SJSA1 (cell line): ENCODE measurements around the gene ZSWIM9. TPM values are rescaled to one million over a fixed set of nuclear protein-coding genes. Genes with fewer than 3 reads are reported as not detected.
"Not testable (repeated sequence)": the region's sequence is repeated elsewhere in the genome, so short reads cannot be mapped to it uniquely, and the experiment has no call there.

Experiments used
- DNase-seq, 2 experiments: peaks; one replicate each; pipeline ENCODE4 v3.0.0-alpha.2; 2015 to 2020; ENCODE audit warnings: low spot score in 2 of 2, low read depth in 1 of 2
- H3K27ac ChIP-seq: fragments of 250-450 bp; sonication (Bioruptor Pico); 2 replicates; pipeline ENCODE4 v1.5.1; 2020; ENCODE audit warnings: mild to moderate bottlenecking, moderate library complexity
- H3K27me3 ChIP-seq: fragments of 250-450 bp; sonication (Bioruptor Pico); replicated peaks from 2 replicates; pipeline ENCODE4 v1.5.1; 2020; ENCODE audit warnings: mild to moderate bottlenecking, moderate library complexity
- H3K36me3 ChIP-seq: fragments of 250-450 bp; sonication (Bioruptor Pico); 2 replicates; pipeline ENCODE4 v1.5.1; 2020; ENCODE audit warnings: mild to moderate bottlenecking
- H3K4me1 ChIP-seq: fragments of 250-450 bp; sonication (Bioruptor Pico); replicated peaks from 2 replicates; pipeline ENCODE4 v1.6.1; 2021; ENCODE audit warnings: mild to moderate bottlenecking
- H3K4me3 ChIP-seq: fragments of 250-450 bp; sonication (Bioruptor Pico); 2 replicates; pipeline ENCODE4 v1.5.1; 2020; ENCODE audit warnings: mild to moderate bottlenecking
- H3K9me3 ChIP-seq: fragments of 250-450 bp; sonication (Bioruptor Pico); replicated peaks from 2 replicates; pipeline ENCODE4 v1.5.1; 2020; ENCODE audit warnings: mild to moderate bottlenecking
- total RNA-seq: library from RNA; depleted of rRNA; stranded (reverse); fragments of >200 nt; shearing (Covaris generic); gene quantifications from 2 replicates; pipeline ENCODE4 v1.2.3, GENCODE V29; 2014

ZSWIM9 gene
- total RNA-seq, 1 experiment from 2014 or later = 2.9 TPM

DNA sequence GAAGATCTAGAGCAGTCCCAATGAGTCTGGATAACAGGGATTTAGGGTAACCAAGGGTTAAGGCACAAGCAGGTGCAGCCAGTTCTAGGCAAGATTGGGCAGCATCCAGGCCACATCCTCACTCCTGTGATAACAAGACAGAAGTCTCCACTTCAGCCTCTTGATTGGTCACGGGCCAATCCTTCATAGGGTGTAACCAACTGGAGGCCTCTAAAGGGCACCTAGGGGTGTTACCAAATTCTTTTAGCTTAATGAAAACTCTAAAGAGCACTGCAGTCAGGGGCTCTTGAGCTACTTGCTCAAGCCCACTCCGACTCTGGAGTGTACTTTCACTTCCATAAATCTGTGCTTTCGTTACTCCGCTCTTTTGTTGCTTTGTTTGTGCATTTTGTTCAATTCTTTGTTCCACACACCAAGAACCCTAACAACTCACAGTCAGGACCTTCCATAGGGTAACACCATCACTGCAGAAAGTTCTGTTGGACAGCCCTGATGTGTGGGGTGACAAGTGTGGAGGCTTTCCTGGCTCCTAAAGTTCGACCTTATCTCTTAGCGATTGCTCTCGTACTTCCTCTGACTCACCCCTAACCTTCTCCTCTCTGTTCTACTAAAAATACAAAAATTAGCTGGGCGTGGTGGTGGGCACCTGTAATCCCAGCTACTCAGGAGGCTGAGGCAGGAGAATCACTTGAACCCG, 36.1 kb downstream of the ZSWIM9 start:
- H3K4me3 ChIP-seq = no peak overlapping the region
- no peak overlapping the region for H3K27ac ChIP-seq
- H3K9me3 ChIP-seq = no peaks in the 10 kb centered on the region
- peaks cover 10% of the 10 kb centered on the region; the same call in 1 of the 2 replicates for H3K36me3 ChIP-seq
- peaks cover 6% of the 10 kb centered on the region for H3K4me1 ChIP-seq
- DNase-seq = no peak
- H3K27me3 ChIP-seq = no peaks in the 10 kb centered on the region

DNA sequence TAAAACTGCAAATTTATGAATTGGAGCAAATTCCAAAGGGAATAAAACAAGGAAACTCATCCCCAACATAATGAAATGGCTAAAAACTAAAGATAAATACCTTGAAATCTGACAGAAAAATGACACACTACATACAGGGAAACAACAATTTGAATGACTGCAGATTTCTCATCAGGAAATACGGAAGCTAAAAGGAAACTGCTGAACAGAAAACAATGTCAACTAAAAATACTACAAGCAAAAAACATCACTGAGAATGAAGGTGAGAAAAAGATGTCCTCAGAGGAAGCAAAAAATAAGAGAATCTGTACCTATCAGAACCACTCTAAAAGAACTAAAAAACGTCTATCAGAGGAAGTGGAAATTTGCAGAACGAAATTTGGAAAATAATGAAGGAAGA, 39.5 kb downstream of the ZSWIM9 start:
- no peak for DNase-seq
- H3K9me3 ChIP-seq = no peaks in the 10 kb centered on the region
- no peak overlapping the region for H3K27ac ChIP-seq
- H3K4me3 ChIP-seq = no peak overlapping the region
- H3K27me3 ChIP-seq = no peaks in the 10 kb centered on the region
- H3K4me1 ChIP-seq = no peaks in the 10 kb centered on the region
- peaks cover 10% of the 10 kb centered on the region; the same call in 1 of the 2 replicates for H3K36me3 ChIP-seq

GRCh38 chr19:48213959-48214358, 43.5 kb downstream of the ZSWIM9 start:
- Histone ChIP-seq H3K4me3 (no peak overlapping the region), H3K36me3 (peaks cover 7% of the 10 kb centered on the region; the same call in 1 of the 2 replicates), H3K9me3 (no peaks in the 10 kb centered on the region), H3K4me1 (peaks cover 7% of the 10 kb centered on the region), H3K27me3 (no peaks in the 10 kb centered on the region), H3K27ac (no peak overlapping the region)
- DNase-seq = no peak

GRCh38 chr19:48216933-48217332, 46.5 kb downstream of the ZSWIM9 start:
- H3K36me3 ChIP-seq = peaks cover 7% of the 10 kb centered on the region; the same call in 1 of the 2 replicates
- peaks cover 15% of the 10 kb centered on the region for H3K4me1 ChIP-seq
- H3K27ac ChIP-seq = no peak overlapping the region
- H3K9me3 ChIP-seq = no peaks in the 10 kb centered on the region
- no peak for DNase-seq
- H3K27me3 ChIP-seq = no peaks in the 10 kb centered on the region
- H3K4me3 ChIP-seq = no peak overlapping the region

DNA sequence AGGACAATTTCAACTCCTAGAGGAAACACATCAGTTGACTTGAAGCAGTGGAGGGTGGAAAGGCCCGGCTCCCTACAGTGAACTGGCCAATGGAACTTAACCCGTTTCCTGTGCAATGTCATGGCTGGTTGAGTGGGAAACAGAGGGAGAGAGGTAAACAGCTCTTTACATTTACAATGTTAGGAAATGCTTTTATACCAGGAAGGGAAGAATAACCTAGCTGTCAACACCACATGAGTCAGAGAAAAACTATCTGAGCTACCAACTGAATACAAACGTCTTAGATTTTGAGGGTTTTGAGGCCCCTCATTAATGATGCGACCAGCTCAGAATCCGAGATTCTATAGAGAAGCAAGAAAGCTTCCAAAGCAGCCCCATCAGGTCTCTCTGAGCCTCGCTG, 48.5 kb downstream of the ZSWIM9 start:
- H3K4me3 ChIP-seq = no peak overlapping the region
- no peaks in the 10 kb centered on the region for H3K27me3 ChIP-seq
- H3K27ac ChIP-seq = peak overlapping the region; percentile 66
- no peaks in the 10 kb centered on the region for H3K9me3 ChIP-seq
- DNase-seq = peak; percentile 54 to 56
- H3K36me3 ChIP-seq = peaks cover 11% of the 10 kb centered on the region; the same call in 1 of the 2 replicates
- peaks cover 15% of the 10 kb centered on the region for H3K4me1 ChIP-seq

DNA sequence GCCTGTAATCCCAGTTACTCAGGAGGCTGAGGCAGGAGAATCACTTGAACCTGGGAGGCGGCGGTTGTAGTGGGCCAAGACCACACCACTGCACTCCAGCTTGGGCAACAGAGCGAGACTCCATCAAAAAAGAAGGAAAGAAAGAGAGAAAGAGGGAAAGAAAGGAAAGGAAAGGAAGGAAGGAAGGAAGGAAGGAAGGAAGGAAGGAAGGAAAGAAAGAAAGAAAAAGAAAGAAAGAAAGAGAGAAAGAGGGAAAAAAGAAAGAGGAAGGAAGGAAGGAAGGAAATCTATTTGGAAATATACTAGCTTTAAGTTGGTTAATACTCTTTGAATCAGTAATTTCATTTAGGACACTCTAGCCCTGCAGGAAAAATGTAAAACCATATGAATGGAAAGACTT, 50.3 kb downstream of the ZSWIM9 start:
- not testable (repeated sequence) for DNase-seq, H3K27me3 ChIP-seq, H3K4me3 ChIP-seq, H3K27ac ChIP-seq, H3K9me3 ChIP-seq
- peaks cover 15% of the 10 kb centered on the region for H3K4me1 ChIP-seq
- H3K36me3 ChIP-seq = peaks cover 11% of the 10 kb centered on the region; the same call in 1 of the 2 replicates

DNA sequence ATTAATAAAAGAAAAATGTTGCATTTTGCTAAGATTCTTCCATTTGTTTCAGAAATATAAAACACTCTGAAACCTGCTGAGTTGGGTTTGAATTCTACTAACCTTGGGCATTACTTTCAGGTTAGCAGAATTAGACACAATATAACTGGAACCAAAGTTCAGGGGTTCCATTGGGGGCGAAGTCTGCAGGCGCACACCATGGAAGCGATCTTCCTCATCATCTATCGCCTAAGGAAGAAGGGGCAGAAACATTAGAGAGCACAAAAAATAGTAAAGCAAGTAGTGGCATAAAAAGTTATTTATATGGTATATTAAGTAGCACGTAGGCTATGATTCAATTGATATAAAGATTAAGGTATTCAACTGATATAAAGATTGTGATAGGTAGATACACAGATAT, 51.1 kb downstream of the ZSWIM9 start:
- H3K4me3 ChIP-seq = no peak overlapping the region
- H3K27ac ChIP-seq = no peak overlapping the region
- peaks cover 11% of the 10 kb centered on the region; the same call in 1 of the 2 replicates for H3K36me3 ChIP-seq
- H3K9me3 ChIP-seq = no peaks in the 10 kb centered on the region
- DNase-seq = no peak
- peaks cover 15% of the 10 kb centered on the region for H3K4me1 ChIP-seq
- H3K27me3 ChIP-seq = no peaks in the 10 kb centered on the region

DNA sequence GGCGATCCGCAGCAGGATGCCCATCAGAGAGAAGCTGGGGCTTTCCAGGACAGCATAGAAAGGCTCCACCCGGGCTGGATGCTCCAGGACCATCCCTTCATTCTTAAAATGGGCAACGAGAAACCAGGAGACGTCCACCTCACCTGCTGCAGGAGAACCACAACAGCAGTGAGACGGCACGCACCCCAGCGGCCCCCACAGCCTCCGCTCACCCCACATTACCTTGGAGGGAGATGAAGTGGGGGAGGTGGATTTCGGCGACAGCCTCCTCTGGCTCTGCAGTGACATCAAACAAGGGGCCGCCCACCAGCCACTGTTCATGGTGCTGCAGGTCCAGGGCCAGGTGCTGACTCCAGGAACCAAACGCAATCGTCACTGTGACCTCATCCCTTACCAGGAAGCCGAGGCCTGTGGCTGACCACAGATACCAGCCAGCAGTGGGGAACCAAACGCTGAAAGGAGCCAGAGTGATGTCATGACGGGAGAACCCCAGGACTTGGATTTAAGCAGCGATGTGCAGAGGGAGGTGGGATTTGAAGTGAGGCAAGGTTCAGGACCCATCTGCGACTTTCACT, 60.2 kb downstream of the ZSWIM9 start:
- H3K27ac ChIP-seq = no peak overlapping the region
- no peak for DNase-seq
- H3K27me3 ChIP-seq = no peaks in the 10 kb centered on the region
- peaks cover 6% of the 10 kb centered on the region for H3K36me3 ChIP-seq
- no peak overlapping the region for H3K4me3 ChIP-seq
- no peaks in the 10 kb centered on the region for H3K9me3 ChIP-seq
- H3K4me1 ChIP-seq = no peaks in the 10 kb centered on the region

- H3K4me3 ChIP-seq = no peak overlapping the region
- peaks cover 21% of the 10 kb centered on the region for H3K36me3 ChIP-seq
- no peak overlapping the region for H3K27ac ChIP-seq
- H3K9me3 ChIP-seq = no peaks in the 10 kb centered on the region
- no peak for DNase-seq
- peaks cover 3% of the 10 kb centered on the region for H3K4me1 ChIP-seq
- no peaks in the 10 kb centered on the region for H3K27me3 ChIP-seq
Measured at GRCh38 chr19:48237057-48237456, 66.6 kb downstream of the ZSWIM9 start.

DNA sequence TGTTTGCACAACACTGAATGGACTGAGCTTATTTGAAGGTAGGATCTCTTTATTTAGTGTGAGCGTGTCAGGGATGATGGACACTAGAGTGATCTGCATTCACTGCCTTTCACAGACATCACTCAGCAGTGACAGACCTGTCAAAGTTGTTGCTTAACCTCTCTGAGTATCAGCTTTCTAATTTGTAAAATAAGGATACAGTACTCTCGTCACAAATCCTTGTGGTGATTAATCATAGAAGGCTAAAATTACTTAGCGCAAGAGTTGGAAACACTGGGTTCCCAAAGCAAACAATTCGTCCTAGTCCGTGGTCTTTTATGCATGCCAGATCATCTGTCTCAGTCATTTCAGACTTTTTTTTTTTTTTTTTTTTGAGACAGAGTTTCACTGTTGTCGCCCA, 68.6 kb downstream of the ZSWIM9 start:
- Histone ChIP-seq H3K27ac (no peak overlapping the region), H3K9me3 (no peaks in the 10 kb centered on the region), H3K4me3 (no peak overlapping the region), H3K36me3 (peaks cover 16% of the 10 kb centered on the region), H3K27me3 (no peaks in the 10 kb centered on the region), H3K4me1 (peaks cover 3% of the 10 kb centered on the region)
- no peak for DNase-seq

- peaks cover 16% of the 10 kb centered on the region for H3K36me3 ChIP-seq
- DNase-seq = no peak
- H3K4me1 ChIP-seq = peaks cover 3% of the 10 kb centered on the region
- no peaks in the 10 kb centered on the region for H3K9me3 ChIP-seq
- no peaks in the 10 kb centered on the region for H3K27me3 ChIP-seq
- H3K4me3 ChIP-seq = no peak overlapping the region
- no peak overlapping the region for H3K27ac ChIP-seq
Measured at GRCh38 chr19:48239582-48240141, 69.2 kb downstream of the ZSWIM9 start.

DNA sequence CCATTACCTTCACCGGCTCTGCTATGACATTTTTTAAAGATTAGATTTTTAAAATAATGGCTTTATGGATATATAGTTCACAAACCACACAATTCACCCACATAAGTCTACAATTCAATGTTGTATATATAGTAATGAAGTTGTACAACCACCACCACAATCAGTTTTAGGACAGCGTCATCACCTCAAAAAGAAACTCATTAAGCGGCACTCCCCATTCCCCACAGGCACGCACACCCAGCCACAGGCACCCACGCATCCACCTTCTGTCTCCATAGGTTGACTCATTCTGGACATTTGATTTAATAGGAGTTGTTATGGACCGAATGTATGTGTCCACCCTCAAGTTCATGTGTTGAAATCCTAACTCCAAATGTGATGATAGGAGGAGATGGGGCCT, 71.3 kb downstream of the ZSWIM9 start:
- not testable (repeated sequence) for H3K9me3 ChIP-seq
- peaks cover 25% of the 10 kb centered on the region for H3K36me3 ChIP-seq

DNA sequence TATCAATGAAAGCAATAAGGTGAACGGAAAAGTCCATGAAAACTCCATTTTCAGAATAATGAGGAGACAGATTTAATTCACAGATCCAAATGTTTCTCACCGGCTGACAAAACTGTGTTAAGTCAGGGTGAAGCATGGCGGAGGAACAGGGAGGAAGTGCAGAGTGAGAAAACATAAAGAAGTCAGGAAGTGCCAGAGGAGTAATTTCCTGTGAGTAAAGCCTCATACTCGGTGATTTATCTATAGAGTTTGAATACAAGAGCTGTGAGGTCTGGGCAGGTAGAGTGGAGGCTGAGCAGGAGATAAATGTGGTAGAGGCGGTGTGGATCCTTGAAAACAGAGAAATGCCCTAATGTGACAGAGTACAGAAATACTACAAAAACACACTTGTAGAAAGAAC, 73.8 kb downstream of the ZSWIM9 start:
- Histone ChIP-seq H3K27ac (no peak overlapping the region), H3K36me3 (peaks cover 33% of the 10 kb centered on the region), H3K9me3 (no peaks in the 10 kb centered on the region), H3K4me1 (peaks cover 3% of the 10 kb centered on the region), H3K4me3 (no peak overlapping the region), H3K27me3 (no peaks in the 10 kb centered on the region)
- DNase-seq = no peak

More for the DNA sequence above, 71.3 kb downstream of the ZSWIM9 start:
- H3K4me3 ChIP-seq, DNase-seq, H3K4me1 ChIP-seq, H3K27me3 ChIP-seq, H3K27ac ChIP-seq: not testable (repeated sequence)

GRCh38 chr19:48246101-48246500, 75.6 kb downstream of the ZSWIM9 start:
- no peaks in the 10 kb centered on the region for H3K9me3 ChIP-seq
- no peak for DNase-seq
- H3K27me3 ChIP-seq = no peaks in the 10 kb centered on the region
- no peak overlapping the region for H3K27ac ChIP-seq
- H3K36me3 ChIP-seq = peaks cover 23% of the 10 kb centered on the region
- no peaks in the 10 kb centered on the region; the same call in 1 of the 2 replicates for H3K4me1 ChIP-seq
- no peak overlapping the region for H3K4me3 ChIP-seq
